Kidney epithelial cell (primary cell): ENCODE measurements around the gene ACAP3. TPM values are rescaled to one million over a fixed set of nuclear protein-coding genes. Genes with fewer than 3 reads are reported as not detected.
A peak's percentile ranks its signal among the peaks of the same experiment; 100 is the strongest.
"Not testable (repeated sequence)": the region's sequence is repeated elsewhere in the genome, so short reads cannot be mapped to it uniquely, and the experiment has no call there.

Experiments used
- DNase-seq: peaks from one replicate; pipeline ENCODE4 v3.0.0-alpha.2; 2010; ENCODE audit warnings: low read depth
- H3K27me3 ChIP-seq: 2 replicates; pipeline ENCODE4 v1.6.0; 2011; ENCODE audit warnings: low read length; ENCODE audit not compliant: control insufficient read depth, insufficient read depth
- H3K36me3 ChIP-seq: 2 replicates; pipeline ENCODE4 v1.5.1; 2011; ENCODE audit warnings: low read length; ENCODE audit not compliant: control insufficient read depth, insufficient read depth
- H3K4me3 ChIP-seq: 2 replicates; pipeline ENCODE4 v1.5.1; 2011; ENCODE audit warnings: low read depth, mild to moderate bottlenecking, control low read depth, low read length
- total RNA-seq: library from RNA; depleted of rRNA; stranded (reverse); fragments of >200 nt; gene quantifications from 2 replicates; pipeline ENCODE4 v1.2.3, GENCODE V29; 2015
- TF ChIP-seq, protein P1 (sequence below): IDR thresholded peaks from 2 replicates; pipeline ENCODE4 v1.5.1; 2011; ENCODE audit warnings: mild to moderate bottlenecking, moderate library complexity, low read length, control low read depth, inconsistent platforms; ENCODE audit not compliant: insufficient read depth, poor library complexity, severe bottlenecking

The ACAP3 gene
- total RNA-seq, 1 donor from 2014 or later: 37.9 TPM

DNA sequence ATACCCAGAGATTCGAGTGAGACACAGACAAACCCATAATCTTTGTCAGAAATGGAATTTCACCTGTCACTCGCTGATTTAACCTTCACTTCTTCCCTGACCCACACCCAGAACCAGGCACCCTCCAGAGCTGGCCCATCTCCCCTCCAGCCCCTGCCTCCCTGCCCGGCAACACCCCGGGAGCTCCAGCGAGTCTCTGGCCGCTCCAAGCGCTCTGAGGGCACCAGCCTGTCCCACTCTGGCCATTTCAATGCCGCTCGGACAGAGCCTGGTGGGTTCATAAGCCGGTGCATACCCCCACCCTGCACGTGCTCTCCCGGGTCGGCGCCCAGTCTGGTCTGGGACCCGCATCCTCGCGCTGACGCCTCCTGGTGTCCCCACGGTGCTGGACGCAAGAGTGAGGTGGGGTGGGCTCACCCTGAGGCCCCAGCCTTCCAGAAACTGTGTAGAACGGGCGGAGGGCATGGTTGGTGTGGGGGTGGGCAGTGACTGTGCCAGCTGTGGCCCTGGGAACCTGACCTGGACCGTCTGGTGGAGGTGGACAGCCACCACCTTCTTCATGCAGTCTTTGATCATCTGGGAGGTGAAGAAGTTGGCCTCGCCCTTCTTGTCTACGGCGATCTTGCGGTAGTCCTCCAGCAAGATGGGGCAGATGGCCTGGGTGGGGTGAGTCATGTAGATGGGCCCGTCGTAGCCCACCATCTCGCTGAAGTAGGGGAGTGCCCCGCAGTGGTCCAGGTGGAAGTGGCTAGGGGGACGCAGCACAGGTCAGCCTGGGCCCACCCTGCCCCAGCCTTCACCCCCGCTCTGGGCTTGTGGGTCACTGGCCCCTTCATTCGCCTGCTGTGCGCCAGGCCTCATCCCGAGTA is 11.3 kb upstream of the ACAP3 start:
- TF ChIP-seq, protein P1, sequence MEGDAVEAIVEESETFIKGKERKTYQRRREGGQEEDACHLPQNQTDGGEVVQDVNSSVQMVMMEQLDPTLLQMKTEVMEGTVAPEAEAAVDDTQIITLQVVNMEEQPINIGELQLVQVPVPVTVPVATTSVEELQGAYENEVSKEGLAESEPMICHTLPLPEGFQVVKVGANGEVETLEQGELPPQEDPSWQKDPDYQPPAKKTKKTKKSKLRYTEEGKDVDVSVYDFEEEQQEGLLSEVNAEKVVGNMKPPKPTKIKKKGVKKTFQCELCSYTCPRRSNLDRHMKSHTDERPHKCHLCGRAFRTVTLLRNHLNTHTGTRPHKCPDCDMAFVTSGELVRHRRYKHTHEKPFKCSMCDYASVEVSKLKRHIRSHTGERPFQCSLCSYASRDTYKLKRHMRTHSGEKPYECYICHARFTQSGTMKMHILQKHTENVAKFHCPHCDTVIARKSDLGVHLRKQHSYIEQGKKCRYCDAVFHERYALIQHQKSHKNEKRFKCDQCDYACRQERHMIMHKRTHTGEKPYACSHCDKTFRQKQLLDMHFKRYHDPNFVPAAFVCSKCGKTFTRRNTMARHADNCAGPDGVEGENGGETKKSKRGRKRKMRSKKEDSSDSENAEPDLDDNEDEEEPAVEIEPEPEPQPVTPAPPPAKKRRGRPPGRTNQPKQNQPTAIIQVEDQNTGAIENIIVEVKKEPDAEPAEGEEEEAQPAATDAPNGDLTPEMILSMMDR: no peak
- Histone ChIP-seq H3K36me3 (peaks cover 2% of the 10 kb centered on the region), H3K27me3 (no peaks in the 10 kb centered on the region), H3K4me3 (no peak overlapping the region)
- no peak for DNase-seq

DNA sequence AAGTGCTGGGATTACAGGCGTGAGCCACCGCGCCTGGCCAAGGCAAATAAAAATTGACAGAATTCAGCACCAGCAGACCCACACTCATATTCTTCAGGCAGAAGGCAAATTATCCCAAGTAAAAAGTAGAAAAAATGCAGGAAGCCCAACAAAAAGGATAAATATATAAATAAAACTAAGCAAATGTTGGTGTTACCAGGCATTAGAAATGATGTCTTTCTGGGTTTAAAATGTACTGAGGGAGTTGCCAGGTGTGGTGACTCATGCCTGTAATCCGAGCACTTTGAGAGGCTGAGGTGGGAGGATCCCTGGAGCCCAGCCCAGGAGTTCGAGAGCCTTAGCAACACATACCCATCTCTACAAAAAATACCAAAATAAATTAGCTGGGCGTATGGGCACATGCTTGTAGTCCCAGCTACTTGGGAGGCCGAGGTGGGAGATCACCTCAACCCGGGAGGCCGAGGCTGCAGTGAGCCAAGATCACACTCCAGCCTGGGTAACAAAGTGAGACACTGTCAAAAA is 10.5 kb upstream of the ACAP3 start:
- no peak overlapping the region for H3K4me3 ChIP-seq
- no peaks in the 10 kb centered on the region for H3K27me3 ChIP-seq
- peak; percentile 77 for DNase-seq
- TF ChIP-seq, protein P1: no peak
- H3K36me3 ChIP-seq: peaks cover 2% of the 10 kb centered on the region

DNA sequence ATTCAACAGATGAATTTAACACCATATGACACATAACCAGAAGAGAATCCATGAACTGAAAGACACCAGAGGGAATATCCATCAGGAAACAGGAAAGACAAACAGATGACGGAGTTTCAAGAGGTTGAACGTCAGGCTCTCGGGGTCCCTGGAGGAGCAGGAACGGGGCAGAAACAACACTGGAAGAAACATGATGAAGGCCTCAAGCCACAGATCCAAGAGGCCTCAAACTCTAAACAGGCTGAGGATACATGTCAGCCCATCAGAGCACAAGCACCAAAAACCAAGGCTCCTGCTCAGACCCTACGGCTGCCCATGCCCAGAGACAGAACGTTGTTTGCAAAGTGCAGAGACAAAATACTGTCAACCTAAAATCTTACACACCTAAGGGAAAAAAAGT is 9.7 kb upstream of the ACAP3 start:
- H3K36me3 ChIP-seq: peaks cover 3% of the 10 kb centered on the region
- H3K27me3 ChIP-seq: no peaks in the 10 kb centered on the region
- no peak for DNase-seq

DNA sequence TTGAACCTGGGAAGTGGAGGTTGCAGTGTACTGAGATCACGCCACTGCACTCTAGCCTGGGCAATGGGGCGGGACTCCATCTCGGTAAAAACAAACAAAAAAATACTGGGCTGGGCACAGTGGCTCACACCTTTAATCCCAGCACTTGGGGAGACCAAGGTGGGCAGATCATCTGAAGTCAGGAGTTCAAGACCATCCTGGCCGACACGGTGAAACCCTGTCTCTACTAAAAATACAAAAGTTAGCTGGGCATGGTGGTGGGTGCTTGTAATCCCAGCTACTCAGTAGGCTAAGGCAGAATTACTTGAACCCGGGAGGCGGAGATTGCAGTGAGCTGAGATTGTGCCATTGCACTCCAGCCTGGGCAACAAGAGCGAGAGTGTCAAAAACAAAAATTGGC is 8.5 kb upstream of the ACAP3 start:
- H3K36me3 ChIP-seq, DNase-seq, H3K4me3 ChIP-seq, H3K27me3 ChIP-seq: not testable (repeated sequence)

More for the DNA sequence above, 9.7 kb upstream of the ACAP3 start:
- H3K4me3 ChIP-seq: no peak overlapping the region
- TF ChIP-seq, protein P1: no peak

DNA sequence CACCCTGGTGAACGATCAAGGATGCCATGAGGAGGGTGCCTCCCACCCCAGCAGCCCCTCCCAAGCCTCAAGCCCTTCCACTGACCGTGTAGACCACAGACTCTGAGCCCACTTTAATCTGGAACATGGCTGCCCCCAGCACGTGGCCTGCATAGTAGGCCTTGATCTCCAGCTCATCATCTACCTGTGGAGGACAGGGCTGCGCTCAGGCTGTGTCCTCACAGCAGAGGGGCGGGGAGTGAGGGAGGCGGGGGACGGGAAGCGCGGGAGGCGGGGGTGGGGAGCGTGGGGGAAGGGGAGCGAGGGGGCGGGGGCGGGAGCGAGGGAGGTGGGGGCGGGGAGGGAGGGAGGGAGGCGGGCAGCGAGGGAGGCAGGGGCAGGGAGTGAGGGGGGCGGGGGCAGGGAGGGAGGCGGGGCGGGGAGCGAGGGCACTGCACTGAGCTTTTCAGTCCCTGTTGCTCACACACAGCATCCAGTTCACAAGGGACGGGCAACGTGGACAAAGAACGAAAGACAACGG is 7.8 kb upstream of the ACAP3 start:
- Histone ChIP-seq H3K27me3 (no peaks in the 10 kb centered on the region), H3K36me3 (peaks cover 5% of the 10 kb centered on the region), H3K4me3 (no peak overlapping the region)
- no peak for DNase-seq
- TF ChIP-seq, protein P1: no peak

DNA sequence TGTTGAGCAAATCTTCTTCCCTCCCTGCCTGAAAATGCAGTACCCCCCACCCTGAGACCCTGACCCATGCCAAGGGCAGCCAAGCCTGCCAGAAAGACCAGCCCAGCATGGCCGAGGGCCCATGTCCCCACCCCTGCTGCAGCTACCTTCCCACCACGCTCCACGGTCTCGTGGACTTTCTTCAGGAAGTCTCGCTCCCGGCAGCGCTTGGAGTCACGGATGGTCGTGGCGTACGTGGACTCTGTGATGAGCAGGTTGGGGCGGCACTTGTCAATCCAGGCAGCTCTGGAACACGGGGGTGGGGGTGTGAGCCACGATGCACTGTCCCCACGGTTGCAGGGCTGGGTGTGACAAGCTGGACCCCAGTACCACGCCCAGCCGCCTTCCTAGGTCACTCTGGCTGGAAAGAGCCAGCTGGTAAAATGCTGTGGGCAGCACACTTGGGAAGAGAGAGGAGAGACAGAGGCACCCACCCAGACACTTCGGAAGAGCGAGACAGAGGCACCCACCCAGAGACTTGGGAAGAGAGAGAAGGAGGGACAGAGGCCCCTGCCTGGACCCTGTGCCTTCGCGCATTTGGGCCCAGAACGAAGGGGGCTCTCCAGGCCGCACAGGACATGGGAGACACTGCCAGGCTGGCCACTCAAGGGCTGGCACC is 7.1 kb upstream of the ACAP3 start:
- Histone ChIP-seq H3K36me3 (peaks cover 3% of the 10 kb centered on the region), H3K4me3 (no peak overlapping the region), H3K27me3 (no peaks in the 10 kb centered on the region)
- no peak for DNase-seq
- TF ChIP-seq, protein P1: no peak
